Measurements from ENCODE around the gene CHAD. TPM values are rescaled to one million over a fixed set of nuclear protein-coding genes. Genes with fewer than 3 reads are reported as not detected.
"Not testable (repeated sequence)": the region's sequence is repeated elsewhere in the genome, so short reads cannot be mapped to it uniquely, and the experiment has no call there.

CHAD gene
- total and polyA plus RNA-seq, 2 donors (not counting 1 experiment from before 2014, with no cell fraction given) = 3.5 to 4.4 TPM

DNA sequence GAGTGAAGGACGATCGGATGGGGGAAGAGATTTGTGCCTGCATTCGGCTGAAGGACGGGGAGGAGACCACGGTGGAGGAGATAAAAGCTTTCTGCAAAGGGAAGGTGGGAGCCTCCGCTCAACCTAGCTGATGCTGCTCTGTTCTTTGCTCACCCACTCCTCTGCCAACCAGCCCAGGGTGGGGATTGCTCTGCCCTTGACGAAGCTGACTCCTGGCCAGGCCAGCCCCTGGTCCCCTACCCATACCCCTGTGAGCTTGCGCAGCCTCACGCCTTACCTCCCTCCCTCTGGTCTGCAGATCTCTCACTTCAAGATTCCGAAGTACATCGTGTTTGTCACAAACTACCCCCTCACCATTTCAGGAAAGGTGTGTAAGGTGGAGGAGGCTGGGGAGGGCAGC, 5.2 kb upstream of the CHAD start:
- intact Hi-C loops (cut with micrococcal nuclease) = no loop called here
- H3K4me2 ChIP-seq (replicated peaks; ENCODE audit: low read depth, low read length, poor library complexity, severe bottlenecking) = no peak overlapping the region
- CTCF ChIA-PET = interaction anchor here (1.6 to 2.9 kb wide), 2 partner anchors 76 to 83 kb away, joined by 3 to 6 read pairs; partner anchors contain the start of gene LRRC59
- no peaks in the 10 kb centered on the region for H3K79me2 ChIP-seq (ENCODE audit: control insufficient read depth, insufficient read depth, low read length)
- H2AFZ ChIP-seq (ENCODE audit: insufficient read depth, low read depth, low read length, poor library complexity, severe bottlenecking) = no peak overlapping the region
- ATAC-seq (ENCODE audit: low read depth) (no peak), DNase-seq (no peak)
- H3K4me1 ChIP-seq (ENCODE audit: control insufficient read depth in 2 of 2, insufficient read depth in 2 of 2, low read length in 2 of 2) = peaks cover 13 to 19% of the 10 kb centered on the region in 2 donors
- H3K4me3 ChIP-seq (ENCODE audit: control extremely low read depth in 1 of 5, extremely low read depth in 1 of 5, insufficient read depth in 1 of 5, low read depth in 2 of 5, low read length in 4 of 5) = no peak overlapping the region
- H3K27ac Mint-ChIP-seq = no peak overlapping the region
- POLR2A ChIA-PET = no interaction called here
- H3K9me3 Mint-ChIP-seq (ENCODE audit: insufficient read depth) = no peaks in the 10 kb centered on the region
- H3K27me3 ChIP-seq (replicated peaks in 1 of 4; ENCODE audit: control extremely low read depth in 1 of 4, control insufficient read depth in 3 of 4, insufficient read depth in 4 of 4, low read length in 3 of 4) = peaks cover 0 to 21% (median 5%) of the 10 kb centered on the region in 4 experiments
- TF ChIP-seq EZH2 (IDR thresholded peaks at IDR 0.05; ENCODE audit: borderline replicate concordance, insufficient read depth, low read depth, low read length, poor library complexity, severe bottlenecking) = no peak
- TF ChIP-seq, protein P1, sequence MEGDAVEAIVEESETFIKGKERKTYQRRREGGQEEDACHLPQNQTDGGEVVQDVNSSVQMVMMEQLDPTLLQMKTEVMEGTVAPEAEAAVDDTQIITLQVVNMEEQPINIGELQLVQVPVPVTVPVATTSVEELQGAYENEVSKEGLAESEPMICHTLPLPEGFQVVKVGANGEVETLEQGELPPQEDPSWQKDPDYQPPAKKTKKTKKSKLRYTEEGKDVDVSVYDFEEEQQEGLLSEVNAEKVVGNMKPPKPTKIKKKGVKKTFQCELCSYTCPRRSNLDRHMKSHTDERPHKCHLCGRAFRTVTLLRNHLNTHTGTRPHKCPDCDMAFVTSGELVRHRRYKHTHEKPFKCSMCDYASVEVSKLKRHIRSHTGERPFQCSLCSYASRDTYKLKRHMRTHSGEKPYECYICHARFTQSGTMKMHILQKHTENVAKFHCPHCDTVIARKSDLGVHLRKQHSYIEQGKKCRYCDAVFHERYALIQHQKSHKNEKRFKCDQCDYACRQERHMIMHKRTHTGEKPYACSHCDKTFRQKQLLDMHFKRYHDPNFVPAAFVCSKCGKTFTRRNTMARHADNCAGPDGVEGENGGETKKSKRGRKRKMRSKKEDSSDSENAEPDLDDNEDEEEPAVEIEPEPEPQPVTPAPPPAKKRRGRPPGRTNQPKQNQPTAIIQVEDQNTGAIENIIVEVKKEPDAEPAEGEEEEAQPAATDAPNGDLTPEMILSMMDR (IDR thresholded peaks at IDR 0.05) = no peak
- H3K9ac ChIP-seq (ENCODE audit: low read length) = no peak overlapping the region
- WGBS (ENCODE audit: insufficient coverage) = 94% methylated on average over 7 of the region's 11 CpGs
- H3K36me3 ChIP-seq (replicated peaks in 1 of 2; ENCODE audit: control extremely low read depth in 1 of 2, control insufficient read depth in 1 of 2, extremely low read depth in 1 of 2, insufficient read depth in 2 of 2, low read length in 1 of 2) = peaks cover 0 to 2% of the 10 kb centered on the region in 2 experiments
- H4K20me1 ChIP-seq (ENCODE audit: control insufficient read depth, insufficient read depth, low read length, poor library complexity, severe bottlenecking) = no peaks in the 10 kb centered on the region
- no peak overlapping the region for H3K4me3 Mint-ChIP-seq
- H3K27ac ChIP-seq (ENCODE audit: low read length in 2 of 2) = no peak overlapping the region
- peaks cover 3% of the 10 kb centered on the region for H3K27me3 Mint-ChIP-seq
- peaks cover 11% of the 10 kb centered on the region for H3K4me1 Mint-ChIP-seq
- peaks cover 0 to 6% (median 0%) of the 10 kb centered on the region in 3 donors for H3K9me3 ChIP-seq (ENCODE audit: control extremely low read depth in 1 of 3, control insufficient read depth in 2 of 3, insufficient read depth in 1 of 3, low read length in 2 of 3)

DNA sequence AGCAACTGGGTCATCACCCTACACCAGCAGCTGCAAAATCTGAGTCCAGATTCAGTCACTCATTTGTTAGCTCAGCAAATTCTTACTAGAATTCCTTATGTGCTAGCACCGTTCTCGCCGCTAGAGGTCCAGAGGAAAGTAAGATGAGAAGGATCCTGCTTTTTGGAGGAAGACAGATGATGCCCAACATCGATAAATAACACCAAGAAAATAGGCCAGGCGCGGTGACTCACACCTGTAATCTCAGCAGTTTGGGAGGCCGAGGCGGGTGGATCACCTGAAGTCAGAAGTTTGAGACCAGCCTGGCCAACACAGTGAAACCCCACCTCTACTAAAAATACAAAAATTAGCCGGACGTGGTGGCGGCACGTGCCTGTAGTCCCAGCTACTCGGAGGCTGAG, 4.1 kb upstream of the CHAD start:
- H3K36me3 ChIP-seq (replicated peaks in 1 of 2; ENCODE audit: control extremely low read depth in 1 of 2, control insufficient read depth in 1 of 2, extremely low read depth in 1 of 2, insufficient read depth in 2 of 2, low read length in 1 of 2); H3K79me2 ChIP-seq (ENCODE audit: control insufficient read depth, insufficient read depth, low read length); H2AFZ ChIP-seq (ENCODE audit: insufficient read depth, low read depth, low read length, poor library complexity, severe bottlenecking); POLR2A ChIA-PET; intact Hi-C loops (cut with micrococcal nuclease); H4K20me1 ChIP-seq (ENCODE audit: control insufficient read depth, insufficient read depth, low read length, poor library complexity, severe bottlenecking); H3K4me3 Mint-ChIP-seq; H3K9me3 Mint-ChIP-seq (ENCODE audit: insufficient read depth); H3K27ac ChIP-seq (ENCODE audit: low read length in 2 of 2); H3K27ac Mint-ChIP-seq; H3K27me3 Mint-ChIP-seq; H3K4me2 ChIP-seq (replicated peaks; ENCODE audit: low read depth, low read length, poor library complexity, severe bottlenecking); DNase-seq; ATAC-seq (ENCODE audit: low read depth); H3K4me3 ChIP-seq (ENCODE audit: control extremely low read depth in 1 of 5, extremely low read depth in 1 of 5, insufficient read depth in 1 of 5, low read depth in 2 of 5, low read length in 4 of 5); H3K9ac ChIP-seq (ENCODE audit: low read length): not testable (repeated sequence)
- peaks cover 0 to 14% (median 0%) of the 10 kb centered on the region in 3 donors for H3K9me3 ChIP-seq (ENCODE audit: control extremely low read depth in 1 of 3, control insufficient read depth in 2 of 3, insufficient read depth in 1 of 3, low read length in 2 of 3)
- H3K27me3 ChIP-seq (replicated peaks in 1 of 4; ENCODE audit: control extremely low read depth in 1 of 4, control insufficient read depth in 3 of 4, insufficient read depth in 4 of 4, low read length in 3 of 4) = peaks cover 0 to 31% (median 10%) of the 10 kb centered on the region in 4 experiments
- WGBS (ENCODE audit: insufficient coverage) = 96% methylated on average over 8 of the region's 13 CpGs
- H3K4me1 Mint-ChIP-seq = peaks cover 11% of the 10 kb centered on the region
- CTCF ChIA-PET = interaction anchor here (2.9 kb wide), 1 partner anchor 75 kb away, joined by 6 read pairs; the partner anchor contains the start of gene LRRC59
- H3K4me1 ChIP-seq (ENCODE audit: control insufficient read depth in 2 of 2, insufficient read depth in 2 of 2, low read length in 2 of 2) = peaks cover 14 to 22% of the 10 kb centered on the region in 2 donors
